H1 (cell line): ENCODE data around the gene CEACAM6. TPM values are rescaled to one million over a fixed set of nuclear protein-coding genes. Genes with fewer than 3 reads are reported as not detected.

Source experiments
- CTCF ChIA-PET: fragments of 300-600 bp; sonication (Branson Sonifier 250); formaldehyde crosslinking; loops from one replicate; lab custom pipeline; 2021; ENCODE audit not compliant: partially characterized antibody; lab: Charles Lee
- POLR2A ChIA-PET: fragments of 300-600 bp; sonication (Branson Sonifier 250); formaldehyde crosslinking; loops from one replicate; lab custom pipeline; 2021; ENCODE audit warnings: inconsistent platforms; ENCODE audit not compliant: partially characterized antibody; lab: Charles Lee
- DNase-seq, 2 experiments: peaks; one replicate each; pipeline versions ENCODE4 v3.0.0 to v3.0.0-alpha.2; 2010 to 2022; ENCODE audit warnings: low spot score in 2 of 2, low read depth in 1 of 2, mixed read lengths in 1 of 2
- FAIRE-seq: peaks from 2 replicates; lab custom pipeline; 2011; peaks lifted over from hg19 to GRCh38; lab: Jason Lieb, UNC
- H2AFZ ChIP-seq: 2 replicates; pipeline ENCODE4 v1.8.1; 2012; ENCODE audit warnings: low read length, inconsistent platforms
- H2AK5ac ChIP-seq: 2 replicates; pipeline ENCODE4 v1.6.1; 2013; ENCODE audit warnings: low read depth, low read length
- H2BK120ac ChIP-seq: replicated peaks from 2 replicates; pipeline ENCODE3; 2013; ENCODE audit warnings: low read depth, low read length, inconsistent platforms
- H2BK12ac ChIP-seq: 2 replicates; pipeline ENCODE4 v1.6.1; 2013; ENCODE audit warnings: low read depth, low read length
- H2BK15ac ChIP-seq: 2 replicates; pipeline ENCODE4 v1.6.1; 2013; ENCODE audit warnings: low read length
- H2BK20ac ChIP-seq: 2 replicates; pipeline ENCODE4 v1.6.1; 2013; ENCODE audit warnings: low read length
- H2BK5ac ChIP-seq: 2 replicates; pipeline ENCODE4 v1.6.1; 2013; ENCODE audit warnings: low read depth, low read length
- H3K14ac ChIP-seq: 2 replicates; pipeline ENCODE4 v1.6.1; 2013; ENCODE audit warnings: inconsistent platforms; ENCODE audit not compliant: insufficient read length
- H3K18ac ChIP-seq: 2 replicates; pipeline ENCODE4 v1.6.1; 2013; ENCODE audit warnings: low read length; ENCODE audit errors: extremely low read depth
- H3K23ac ChIP-seq: 2 replicates; pipeline ENCODE4 v1.6.1; 2013; ENCODE audit warnings: inconsistent platforms; ENCODE audit not compliant: insufficient read length
- H3K23me2 ChIP-seq: 2 replicates; pipeline ENCODE4 v1.6.1; 2013; ENCODE audit warnings: low read depth, low read length
- H3K27ac ChIP-seq: 2 replicates; pipeline ENCODE4 v1.6.1; 2011; ENCODE audit warnings: low read depth, low read length, inconsistent platforms
- H3K27me3 ChIP-seq, 4 experiments: replicated peaks in 1 of 4; 1 replicate in 1 of 4; 2 replicates in 3 of 4; pipeline versions ENCODE4 v1.6.1 to v1.8.1; 2011 to 2013; ENCODE audit warnings: low read length in 3 of 4, mild to moderate bottlenecking in 3 of 4, inconsistent platforms in 2 of 4, mixed read lengths in 2 of 4, moderate library complexity in 1 of 4; ENCODE audit not compliant: control insufficient read depth in 3 of 4, insufficient read depth in 3 of 4; ENCODE audit errors: extremely low read depth in 1 of 4
- H3K36me3 ChIP-seq, 4 experiments: 2 replicates each; pipeline versions ENCODE4 v1.6.1 to v1.8.1; 2011 to 2013; ENCODE audit warnings: mild to moderate bottlenecking in 4 of 4, low read length in 3 of 4, moderate library complexity in 2 of 4, control low read depth in 1 of 4, inconsistent platforms in 1 of 4; ENCODE audit not compliant: insufficient read depth in 4 of 4, control insufficient read depth in 2 of 4
- H3K4ac ChIP-seq: replicated peaks from 2 replicates; pipeline ENCODE3; 2013; ENCODE audit warnings: low read length, low read depth, mixed read lengths, inconsistent platforms; ENCODE audit not compliant: insufficient read length
- H3K4me1 ChIP-seq, 4 experiments: replicated peaks in 1 of 4; 1 replicate in 1 of 4; 2 replicates in 3 of 4; pipeline versions ENCODE4 v1.6.1 to v1.8.1; 2011 to 2013; ENCODE audit warnings: low read length in 3 of 4, inconsistent platforms in 2 of 4, mixed read lengths in 1 of 4; ENCODE audit not compliant: insufficient read depth in 4 of 4, control insufficient read depth in 3 of 4
- H3K4me2 ChIP-seq, 2 experiments: 2 replicates each; pipeline versions ENCODE4 v1.6.1 to v1.8.1; 2011 to 2013; ENCODE audit warnings: low read depth in 2 of 2, low read length in 2 of 2, control low read depth in 1 of 2, inconsistent platforms in 1 of 2, mild to moderate bottlenecking in 1 of 2; ENCODE audit not compliant: insufficient read depth in 1 of 2
- H3K4me3 ChIP-seq, 4 experiments: fragments of 200-600, 300-600 bp in 1 of 4; sonication (generic), shearing (Covaris generic), sonication (Bioruptor Twin) in 1 of 4; 2 replicates each; pipeline versions ENCODE4 v1.5.1 to v1.8.1; 2011 to 2016; ENCODE audit warnings: low read length in 4 of 4, low read depth in 3 of 4, control low read depth in 2 of 4, inconsistent platforms in 2 of 4, mild to moderate bottlenecking in 2 of 4, mixed read lengths in 1 of 4, moderate library complexity in 1 of 4; ENCODE audit not compliant: insufficient read depth in 2 of 4; ENCODE audit errors: extremely low read depth in 1 of 4
- H3K56ac ChIP-seq: replicated peaks from 2 replicates; pipeline ENCODE3; 2013; ENCODE audit warnings: low read depth, mild to moderate bottlenecking, mixed read lengths, low read length, inconsistent platforms; ENCODE audit not compliant: insufficient read length
- H3K79me1 ChIP-seq: 2 replicates; pipeline ENCODE4 v1.6.1; 2013; ENCODE audit warnings: low read depth, low read length, control low read depth
- H3K79me2 ChIP-seq, 2 experiments: 2 replicates each; pipeline versions ENCODE4 v1.6.1 to v1.8.1; 2012 to 2013; ENCODE audit warnings: low read length in 2 of 2, mild to moderate bottlenecking in 2 of 2, inconsistent platforms in 1 of 2; ENCODE audit not compliant: insufficient read depth in 2 of 2, control insufficient read depth in 1 of 2
- H3K9ac ChIP-seq, 4 experiments: replicated peaks in 1 of 4; 1 replicate in 1 of 4; 2 replicates in 3 of 4; pipeline versions ENCODE4 v1.6.1 to v1.8.1; 2011 to 2013; ENCODE audit warnings: low read depth in 3 of 4, low read length in 3 of 4, control low read depth in 2 of 4, mild to moderate bottlenecking in 2 of 4, moderate library complexity in 2 of 4, inconsistent platforms in 1 of 4; ENCODE audit errors: extremely low read depth in 1 of 4
- H3K9me3 ChIP-seq, 2 experiments: 2 replicates each; pipeline versions ENCODE4 v1.6.1 to v1.8.1; 2012 to 2013; ENCODE audit warnings: mild to moderate bottlenecking in 2 of 2, moderate library complexity in 2 of 2, control low read depth in 1 of 2, inconsistent platforms in 1 of 2, low read depth in 1 of 2, low read length in 1 of 2, mixed read lengths in 1 of 2; ENCODE audit not compliant: insufficient read depth in 2 of 2
- H4K20me1 ChIP-seq, 2 experiments: replicated peaks in 1 of 2; 2 replicates each; pipeline versions ENCODE3 to v1.8.1; 2011 to 2013; ENCODE audit warnings: inconsistent platforms in 2 of 2, low read length in 2 of 2, mild to moderate bottlenecking in 1 of 2; ENCODE audit not compliant: insufficient read depth in 2 of 2, control insufficient read depth in 1 of 2
- H4K5ac ChIP-seq: 2 replicates; pipeline ENCODE4 v1.6.1; 2013; ENCODE audit warnings: low read length, low read depth, mixed read lengths, inconsistent platforms; ENCODE audit not compliant: insufficient read length
- H4K8ac ChIP-seq: 2 replicates; pipeline ENCODE4 v1.8.0; 2013; ENCODE audit warnings: mild to moderate bottlenecking, moderate library complexity, low read length, inconsistent platforms; ENCODE audit not compliant: insufficient read depth; ENCODE audit errors: extremely low read depth
- H4K91ac ChIP-seq: replicated peaks from 2 replicates; pipeline ENCODE3; 2013; ENCODE audit warnings: low read length, mixed read lengths, inconsistent platforms; ENCODE audit not compliant: insufficient read length
- KDM1A ChIP-seq: fragments of 200-600, 300-600 bp; sonication (generic); IDR thresholded peaks from 2 replicates; pipeline ENCODE4 v1.7.1; 2016; ENCODE audit warnings: mild to moderate bottlenecking, low read length, borderline replicate concordance
- NANOG ChIP-seq: IDR thresholded peaks from 2 replicates; pipeline ENCODE4 v1.6.1; 2011; ENCODE audit warnings: low read length, low read depth, mild to moderate bottlenecking, inconsistent platforms; ENCODE audit not compliant: insufficient read depth, poor library complexity, severe bottlenecking
- TAF1 ChIP-seq: IDR thresholded peaks from 2 replicates; pipeline ENCODE4 v1.6.1; 2011; ENCODE audit warnings: mild to moderate bottlenecking, low read depth, low read length
- TAF7 ChIP-seq: optimal IDR thresholded peaks from 2 replicates; pipeline ENCODE3; 2011; ENCODE audit warnings: low read depth, mild to moderate bottlenecking, inconsistent platforms, low read length, moderate library complexity, borderline replicate concordance
- WGBS, 2 experiments: shearing (Covaris generic) in 1 of 2; methylation state at CpG; one replicate each; pipeline versions ENCODE4 v1.1.6 to v1.1.7; 2013 to 2015; ENCODE audit warnings: low lambda C conversion rate in 2 of 2, mixed read lengths in 2 of 2, inconsistent platforms in 1 of 2, low coverage in 1 of 2, missing lambda C conversion rate in 1 of 2; ENCODE audit not compliant: insufficient replicate concordance in 2 of 2, insufficient coverage in 1 of 2, insufficient read length in 1 of 2; ENCODE audit errors: extremely low coverage in 1 of 2, missing lambda C conversion rate in 1 of 2; 5-methylcytosine and 5-hydroxymethylcytosine counted together
- polyA plus RNA-seq, 7 experiments: library from polyadenylated mRNA; depleted of rRNA in 3 of 7; stranded (reverse) in 5 of 7; unstranded in 2 of 7; fragments of >200 nt in 5 of 7; fragments of 200-250 nt in 2 of 7; gene quantifications; 1 replicate in 5 of 7; 2 replicates in 1 of 7; 4 replicates in 1 of 7; pipeline versions ENCODE4 v1.2.1 to v1.2.3, GENCODE V29; 2011 to 2013; ENCODE audit warnings: missing spikeins in 2 of 7, mixed read lengths in 2 of 7
- total RNA-seq: library from RNA; stranded (reverse); fragmentation: NEBNext Ultra II Directional; extraction: Animal tissue kit (Norgen Biotek cat#: 25700); gene quantifications from 2 replicates; pipeline ENCODE4 v1.2.1, GENCODE V29; 2021
- TF ChIP-seq, protein P1 (sequence below): IDR thresholded peaks from 2 replicates; pipeline ENCODE4 v1.6.1; 2011; ENCODE audit warnings: low read depth, mild to moderate bottlenecking, low read length; ENCODE audit not compliant: insufficient read depth

CEACAM6 gene
- total and polyA plus RNA-seq, 2 of the 8 experiments (the other 6 are each of a cell fraction or from before 2014, with no cell fraction given): not detected

DNA sequence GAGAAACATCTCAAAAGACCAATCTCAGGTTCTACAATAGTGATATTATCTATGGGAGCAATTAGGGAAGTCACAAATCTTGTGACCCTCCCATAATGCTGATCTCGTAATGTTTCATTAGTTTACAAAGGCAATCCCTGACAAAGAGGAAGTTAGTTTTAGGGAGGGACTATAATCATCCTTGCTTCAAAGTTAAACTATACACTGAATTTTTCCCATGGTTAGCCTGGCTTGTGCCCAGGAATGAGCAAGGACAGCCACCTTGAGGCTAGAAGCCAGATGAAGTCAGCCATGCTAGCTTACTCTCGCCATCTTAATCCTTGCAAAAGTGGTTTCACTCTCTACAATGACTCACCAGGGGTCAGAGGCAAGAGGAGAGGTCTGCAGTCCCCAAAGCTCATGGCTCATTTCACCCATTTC is 46.5 kb downstream of the CEACAM6 start:
- H2BK5ac ChIP-seq: no peak overlapping the region
- 45% methylated on average over 2 of the region's 2 CpGs; no CpG with 5 or more reads in 1 of the 2 experiments for WGBS, 2 experiments

More for the DNA sequence above, 46.5 kb downstream of the CEACAM6 start:
- H3K9ac ChIP-seq: no peak overlapping the region
- no peaks in the 10 kb centered on the region for H3K27me3 ChIP-seq
- POLR2A ChIA-PET: no interaction called here
- H3K36me3 ChIP-seq: no peaks in the 10 kb centered on the region
- no peak overlapping the region for H4K5ac ChIP-seq
- H3K23me2 ChIP-seq: no peaks in the 10 kb centered on the region
- no peak overlapping the region for H2BK12ac ChIP-seq
- no peak overlapping the region for H3K56ac ChIP-seq
- CTCF ChIA-PET: interaction anchor here (1.1 to 1.5 kb wide), 2 partner anchors 8 to 204 kb away, joined by 3 to 4 read pairs; no protein-coding TSS in a partner anchor
- H2BK120ac ChIP-seq: no peak overlapping the region
- H4K8ac ChIP-seq: no peak overlapping the region
- no peaks in the 10 kb centered on the region for H3K4me1 ChIP-seq
- H3K23ac ChIP-seq: no peak overlapping the region
- no peak overlapping the region for H3K4me3 ChIP-seq
- H2AK5ac ChIP-seq: no peak overlapping the region
- no peak overlapping the region for H2BK20ac ChIP-seq
- H3K18ac ChIP-seq: no peak overlapping the region
- peaks cover 44 to 68% of the 10 kb centered on the region in 2 experiments for H3K9me3 ChIP-seq
- H3K14ac ChIP-seq: no peak overlapping the region
- DNase-seq (no peak), FAIRE-seq (no peak)
- H3K79me1 ChIP-seq: no peaks in the 10 kb centered on the region
- H3K4ac ChIP-seq: no peak overlapping the region
- no peak overlapping the region for H3K4me2 ChIP-seq
- TF ChIP-seq TAF7 (no peak), KDM1A (no peak), NANOG (no peak), TAF1 (no peak)
- TF ChIP-seq, protein P1, sequence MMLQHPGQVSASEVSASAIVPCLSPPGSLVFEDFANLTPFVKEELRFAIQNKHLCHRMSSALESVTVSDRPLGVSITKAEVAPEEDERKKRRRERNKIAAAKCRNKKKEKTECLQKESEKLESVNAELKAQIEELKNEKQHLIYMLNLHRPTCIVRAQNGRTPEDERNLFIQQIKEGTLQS: no peak
- no peak overlapping the region for H2AFZ ChIP-seq
- no peaks in the 10 kb centered on the region for H3K79me2 ChIP-seq
- H4K91ac ChIP-seq: no peak overlapping the region
- no peaks in the 10 kb centered on the region for H4K20me1 ChIP-seq
- no peak overlapping the region for H3K27ac ChIP-seq
- no peak overlapping the region for H2BK15ac ChIP-seq
